B cell (primary cell): Measurements from ENCODE around the gene SLC2A4. TPM values are rescaled to one million over a fixed set of nuclear protein-coding genes. Genes with fewer than 3 reads are reported as not detected.
"Not testable (repeated sequence)": the region's sequence is repeated elsewhere in the genome, so short reads cannot be mapped to it uniquely, and the experiment has no call there.

Experiments used
- ATAC-seq: fragments of 200-7000 bp; cut with Tn5 transposase; one replicate; pipeline ENCODE4 v1.10.0; 2021; ENCODE audit warnings: low read depth, mild to moderate bottlenecking, moderate number of reproducible peaks, moderate library complexity
- CTCF ChIA-PET: fragments of 350-600 bp; sonication (Branson Sonifier 250); formaldehyde crosslinking; loops from one replicate; lab custom pipeline; 2021; ENCODE audit warnings: antibody characterized with exemption, inconsistent platforms; lab: Charles Lee
- POLR2A ChIA-PET: fragments of 350-600 bp; sonication (Branson Sonifier 250); formaldehyde crosslinking; loops from one replicate; lab custom pipeline; 2021; ENCODE audit warnings: antibody characterized with exemption; lab: Charles Lee
- DNase-seq: peaks from one replicate; pipeline ENCODE4 v3.0.0; 2013
- H2AFZ ChIP-seq: 2 replicates; pipeline ENCODE4 v1.6.1; 2012; ENCODE audit warnings: mild to moderate bottlenecking, low read depth, low read length; ENCODE audit not compliant: insufficient read depth, poor library complexity, severe bottlenecking
- H3K27ac ChIP-seq, 2 donors: 1 replicate in 1 of 2; 2 replicates in 1 of 2; pipeline ENCODE4 v1.5.1; 2012 to 2013; ENCODE audit warnings: low read length in 2 of 2, mild to moderate bottlenecking in 2 of 2, moderate library complexity in 1 of 2
- H3K27me3 ChIP-seq, 4 experiments: fragments of 200-600 bp in 1 of 4; sonication (generic) in 1 of 4; replicated peaks in 1 of 4; 1 replicate in 2 of 4; 2 replicates in 2 of 4; pipeline versions ENCODE4 v1.6.1 to v1.7.0; 2013 to 2016; ENCODE audit warnings: low read length in 3 of 4, mild to moderate bottlenecking in 2 of 4, mixed read lengths in 1 of 4, moderate library complexity in 1 of 4; ENCODE audit not compliant: insufficient read depth in 4 of 4, control insufficient read depth in 3 of 4; ENCODE audit errors: control extremely low read depth in 1 of 4
- H3K36me3 ChIP-seq, 2 experiments: replicated peaks in 1 of 2; 1 replicate in 1 of 2; 2 replicates in 1 of 2; pipeline versions ENCODE4 v1.6.1 to v1.7.1; 2013; ENCODE audit warnings: low read length in 1 of 2; ENCODE audit not compliant: insufficient read depth in 2 of 2, control insufficient read depth in 1 of 2; ENCODE audit errors: control extremely low read depth in 1 of 2, extremely low read depth in 1 of 2
- H3K4me1 ChIP-seq, 2 donors: fragments of 200-600 bp in 1 of 2; sonication (generic) in 1 of 2; 1 replicate in 1 of 2; 2 replicates in 1 of 2; pipeline versions ENCODE4 v1.5.1 to v1.6.1; 2013 to 2017; ENCODE audit warnings: low read length in 2 of 2; ENCODE audit not compliant: control insufficient read depth in 2 of 2, insufficient read depth in 2 of 2
- H3K4me2 ChIP-seq: replicated peaks from 2 replicates; pipeline ENCODE3; 2012; ENCODE audit warnings: mild to moderate bottlenecking, low read depth, low read length; ENCODE audit not compliant: poor library complexity, severe bottlenecking
- H3K4me3 ChIP-seq, 5 experiments: fragments of 200-600 bp in 1 of 5; sonication (generic) in 1 of 5; 1 replicate in 3 of 5; 2 replicates in 2 of 5; pipeline versions ENCODE4 v1.5.1 to v1.7.0; 2011 to 2016; ENCODE audit warnings: low read length in 4 of 5, mild to moderate bottlenecking in 4 of 5, low read depth in 2 of 5, control low read depth in 1 of 5, moderate library complexity in 1 of 5; ENCODE audit not compliant: insufficient read depth in 1 of 5; ENCODE audit errors: control extremely low read depth in 1 of 5, extremely low read depth in 1 of 5
- H3K79me2 ChIP-seq: fragments of 200-600 bp; sonication (generic); one replicate; pipeline ENCODE4 v1.6.0; 2016; ENCODE audit warnings: low read length; ENCODE audit not compliant: control insufficient read depth, insufficient read depth
- H3K9ac ChIP-seq: fragments of 200-600 bp; sonication (generic); 2 replicates; pipeline ENCODE4 v1.6.1; 2017; ENCODE audit warnings: mild to moderate bottlenecking, low read length, moderate library complexity
- H3K9me3 ChIP-seq, 3 donors: one replicate each; pipeline versions ENCODE4 v1.6.1 to v1.7.1; 2013; ENCODE audit warnings: low read length in 2 of 3; ENCODE audit not compliant: control insufficient read depth in 2 of 3, insufficient read depth in 1 of 3; ENCODE audit errors: control extremely low read depth in 1 of 3
- H4K20me1 ChIP-seq: 2 replicates; pipeline ENCODE4 v1.6.0; 2012; ENCODE audit warnings: mild to moderate bottlenecking, low read length; ENCODE audit not compliant: insufficient read depth, control insufficient read depth, poor library complexity, severe bottlenecking
- H3K27ac Mint-ChIP-seq: one replicate; pipeline ENCODE4 v1.8.0; 2021; ENCODE audit warnings: mixed read lengths
- H3K27me3 Mint-ChIP-seq: one replicate; pipeline ENCODE4 v1.8.0; 2021; ENCODE audit warnings: mixed read lengths
- H3K4me1 Mint-ChIP-seq: one replicate; pipeline ENCODE4 v1.8.0; 2021; ENCODE audit warnings: mixed read lengths
- H3K4me3 Mint-ChIP-seq: one replicate; pipeline ENCODE4 v1.8.0; 2021; ENCODE audit warnings: mixed read lengths
- H3K9me3 Mint-ChIP-seq: one replicate; pipeline ENCODE4 v1.8.0; 2022; ENCODE audit warnings: mixed read lengths; ENCODE audit not compliant: insufficient read depth
- EZH2 ChIP-seq: IDR thresholded peaks from 2 replicates; pipeline ENCODE4 v1.6.1; 2012; ENCODE audit warnings: borderline replicate concordance, low read depth, mild to moderate bottlenecking, moderate library complexity, low read length; ENCODE audit not compliant: insufficient read depth, poor library complexity, severe bottlenecking
- WGBS: methylation state at CpG from one replicate; pipeline ENCODE4 v1.1.5; 2013; ENCODE audit warnings: missing lambda C conversion rate; ENCODE audit not compliant: insufficient coverage; 5-methylcytosine and 5-hydroxymethylcytosine counted together
- intact Hi-C: fragments of 100-400 bp; cut with micrococcal nuclease; formaldehyde crosslinking; loops from one replicate; pipeline ENCODE4 v1.10.0; 2022
- polyA plus RNA-seq: library from polyadenylated mRNA; depleted of rRNA; stranded (reverse); fragments of >200 nt; gene quantifications from 2 replicates; pipeline ENCODE4 v1.2.3, GENCODE V29; 2012
- total RNA-seq, 2 donors: library from RNA; stranded (reverse); fragments of 120-200 nt in 1 of 2; gene quantifications; 1 replicate in 1 of 2; 2 replicates in 1 of 2; pipeline versions ENCODE4 v1.2.3 to v1.2.4, GENCODE V29; 2013 to 2022
- TF ChIP-seq, protein P1 (sequence below): fragments of 200-600 bp; IDR thresholded peaks from one replicate; pipeline ENCODE4 v1.8.0; 2022; ENCODE audit warnings: antibody characterized with exemption, mild to moderate bottlenecking

Gene SLC2A4
- total and polyA plus RNA-seq, 2 donors (not counting 1 experiment from before 2014, with no cell fraction given), result not detected

DNA sequence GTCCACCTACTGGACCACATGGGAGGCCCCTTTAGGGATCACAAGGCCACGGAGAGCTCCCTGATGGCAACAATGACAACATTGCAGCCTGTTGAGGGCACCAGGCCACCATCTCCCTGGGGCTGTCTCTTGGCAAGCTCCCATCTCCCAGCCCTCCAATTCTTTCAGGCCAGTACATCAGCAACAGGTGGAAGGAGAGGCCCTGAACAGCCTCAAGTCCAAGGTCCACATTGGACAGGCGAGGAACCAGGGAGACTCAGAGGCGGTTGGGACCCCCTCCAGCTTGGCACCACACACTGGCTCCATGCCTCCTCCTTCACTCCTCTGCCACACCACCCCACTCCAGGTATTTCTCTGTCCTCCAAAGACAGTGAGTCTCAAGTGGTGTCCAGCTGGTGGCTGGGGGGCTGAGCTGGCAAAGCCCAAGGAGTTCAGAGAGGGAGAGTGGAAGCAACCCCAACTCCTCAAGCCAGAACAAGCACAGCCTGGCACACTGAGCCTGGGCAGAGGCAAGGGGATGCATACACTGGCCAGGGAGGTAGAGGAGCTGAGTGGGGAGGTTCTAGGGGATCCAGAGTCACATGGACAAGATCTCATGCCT lies 53.5 kb downstream of the SLC2A4 start:
- no peak overlapping the region for H3K4me3 ChIP-seq
- Mint-ChIP-seq H3K27me3 (no peaks in the 10 kb centered on the region), H3K9me3 (no peaks in the 10 kb centered on the region), H3K27ac (peak overlapping the region; percentile 96), H3K4me3 (peak overlapping the region; percentile 89), H3K4me1 (peaks cover 50% of the 10 kb centered on the region)
- H3K9me3 ChIP-seq, result no peaks in the 10 kb centered on the region
- H3K27ac ChIP-seq, result peak overlapping the region; percentile 67 to 79
- no peak overlapping the region for H3K9ac ChIP-seq
- H2AFZ ChIP-seq, result no peak overlapping the region
- ChIA-PET CTCF (interaction anchor here (0.9 to 6.2 kb wide), 8 partner anchors 8 to 226 kb away, joined by 3 to 53 read pairs (median 13); partner anchors contain the start of genes KCTD11 and TMEM95), POLR2A (interaction anchor here (1.0 to 1.3 kb wide), 2 partner anchors 9 to 223 kb away, joined by 3 to 5 read pairs; partner anchors contain the start of gene TNFSF13)
- TF ChIP-seq EZH2, result no peak
- TF ChIP-seq, protein P1, sequence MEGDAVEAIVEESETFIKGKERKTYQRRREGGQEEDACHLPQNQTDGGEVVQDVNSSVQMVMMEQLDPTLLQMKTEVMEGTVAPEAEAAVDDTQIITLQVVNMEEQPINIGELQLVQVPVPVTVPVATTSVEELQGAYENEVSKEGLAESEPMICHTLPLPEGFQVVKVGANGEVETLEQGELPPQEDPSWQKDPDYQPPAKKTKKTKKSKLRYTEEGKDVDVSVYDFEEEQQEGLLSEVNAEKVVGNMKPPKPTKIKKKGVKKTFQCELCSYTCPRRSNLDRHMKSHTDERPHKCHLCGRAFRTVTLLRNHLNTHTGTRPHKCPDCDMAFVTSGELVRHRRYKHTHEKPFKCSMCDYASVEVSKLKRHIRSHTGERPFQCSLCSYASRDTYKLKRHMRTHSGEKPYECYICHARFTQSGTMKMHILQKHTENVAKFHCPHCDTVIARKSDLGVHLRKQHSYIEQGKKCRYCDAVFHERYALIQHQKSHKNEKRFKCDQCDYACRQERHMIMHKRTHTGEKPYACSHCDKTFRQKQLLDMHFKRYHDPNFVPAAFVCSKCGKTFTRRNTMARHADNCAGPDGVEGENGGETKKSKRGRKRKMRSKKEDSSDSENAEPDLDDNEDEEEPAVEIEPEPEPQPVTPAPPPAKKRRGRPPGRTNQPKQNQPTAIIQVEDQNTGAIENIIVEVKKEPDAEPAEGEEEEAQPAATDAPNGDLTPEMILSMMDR, result no peak
- peaks cover 4 to 16% of the 10 kb centered on the region in 2 experiments for H3K36me3 ChIP-seq
- H3K27me3 ChIP-seq, result no peaks in the 10 kb centered on the region
- peaks cover 32 to 77% of the 10 kb centered on the region in 2 donors for H3K4me1 ChIP-seq
- peak overlapping the region; percentile 86 for H3K4me2 ChIP-seq
- peaks cover 20% of the 10 kb centered on the region for H4K20me1 ChIP-seq
- 100% methylated on average over 1 of the region's 3 CpGs for whole genome bisulfite sequencing
- peaks cover 75% of the 10 kb centered on the region for H3K79me2 ChIP-seq
- intact Hi-C loops, result no loop called here
- DNase-seq (no peak), ATAC-seq (no peak)

DNA sequence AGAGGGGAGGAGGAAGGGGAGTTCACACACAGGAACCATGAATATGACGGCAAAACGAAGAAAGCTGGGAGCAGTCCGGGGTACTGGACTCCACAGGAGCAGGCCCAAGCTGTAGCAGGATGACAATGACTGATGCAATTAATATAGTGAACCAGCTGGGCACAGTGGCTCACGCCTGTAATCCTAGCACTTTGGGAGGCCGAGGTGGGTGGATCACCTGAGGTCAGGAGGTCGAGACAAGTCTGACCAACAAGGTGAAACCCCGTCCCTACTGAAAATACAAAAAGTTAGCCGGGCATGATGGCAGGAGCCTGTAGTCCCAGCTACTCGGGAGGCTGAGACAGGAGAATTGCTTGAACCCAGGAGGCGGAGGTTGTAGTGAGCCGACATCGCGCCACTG lies 54.2 kb downstream of the SLC2A4 start:
- Histone ChIP-seq H3K4me2 (peak overlapping the region; percentile 86), H2AFZ (peak overlapping the region; percentile 76)
- H3K4me1 Mint-ChIP-seq, result peaks cover 48% of the 10 kb centered on the region

More for the DNA sequence above, 54.2 kb downstream of the SLC2A4 start:
- Histone ChIP-seq H4K20me1 (peaks cover 27% of the 10 kb centered on the region), H3K79me2 (peaks cover 76% of the 10 kb centered on the region), H3K36me3 (peaks cover 4 to 21% of the 10 kb centered on the region in 2 experiments), H3K27ac (peak overlapping the region; percentile 67 to 79), H3K4me1 (peaks cover 26 to 69% of the 10 kb centered on the region in 2 donors), H3K9ac (peak overlapping the region; percentile 87), H3K4me3 (peak overlapping the region in 4 of 5 experiments; percentile 84 to 93 (median 87))
- intact Hi-C loops, H3K27me3 ChIP-seq, H3K27me3 Mint-ChIP-seq, ATAC-seq, H3K9me3 Mint-ChIP-seq, DNase-seq, H3K9me3 ChIP-seq: not testable (repeated sequence)
- 68% methylated on average over 6 of the region's 13 CpGs for WGBS
- peak overlapping the region; percentile 96 for H3K27ac Mint-ChIP-seq
- ChIA-PET POLR2A (interaction anchor here (0.6 to 2.3 kb wide), 10 partner anchors 10 to 248 kb away, joined by 3 to 7 read pairs (median 4); partner anchors contain the start of genes CTDNEP1, DVL2, KCTD11 and MPDU1), CTCF (interaction anchor here (1.0 to 6.2 kb wide), 17 partner anchors 9 to 290 kb away, joined by 3 to 53 read pairs (median 6); partner anchors contain the start of genes KCTD11, SENP3, SLC2A4 and SOX15)
- H3K4me3 Mint-ChIP-seq, result peak overlapping the region; percentile 89
